ENCODE data around the gene MC3R.

MC3R gene

GRCh38 chr20:56268536-56268935, 20.0 kb downstream of the MC3R start:
- no peaks in the 10 kb centered on the region for H3K36me3 ChIP-seq (ENCODE audit: insufficient read depth, low read length)
- no peak overlapping the region for H3K4me3 ChIP-seq
- TF ChIP-seq EZH2 (IDR thresholded peaks at IDR 0.05) (no peak), FOXP2 (optimal IDR thresholded peaks at IDR 0.05; ENCODE audit: control extremely low read depth, extremely low read length, insufficient read depth) (no peak), POLR2AphosphoS5 (IDR thresholded peaks at IDR 0.05; ENCODE audit: borderline replicate concordance, low read depth, low read length) (no peak)
- H3K9ac ChIP-seq (ENCODE audit: insufficient read length) = no peak overlapping the region
- H3K27ac ChIP-seq = no peak overlapping the region
- no peaks in the 10 kb centered on the region for H3K9me3 ChIP-seq (ENCODE audit: low read depth, low read length)
- no peak for DNase-seq (ENCODE audit: low read depth, low spot score)

- Histone ChIP-seq H3K36me3 (ENCODE audit: insufficient read depth, low read length) (no peaks in the 10 kb centered on the region), H3K4me3 (no peak overlapping the region), H3K27ac (no peak overlapping the region), H3K9ac (ENCODE audit: insufficient read length) (no peak overlapping the region), H3K9me3 (ENCODE audit: low read depth, low read length) (no peaks in the 10 kb centered on the region)
- DNase-seq (ENCODE audit: low read depth, low spot score) = no peak
- TF ChIP-seq FOXP2 (optimal IDR thresholded peaks at IDR 0.05; ENCODE audit: control extremely low read depth, extremely low read length, insufficient read depth) = no peak
Observed at GRCh38 chr20:56271974-56272373, 23.4 kb downstream of the MC3R start.

- no peaks in the 10 kb centered on the region for H3K36me3 ChIP-seq (ENCODE audit: insufficient read depth, low read length)
- DNase-seq (ENCODE audit: low read depth, low spot score) = no peak
- H3K27ac ChIP-seq = no peak overlapping the region
- H3K9me3 ChIP-seq (ENCODE audit: low read depth, low read length) = no peaks in the 10 kb centered on the region
- no peak for TF ChIP-seq POLR2AphosphoS5 (IDR thresholded peaks at IDR 0.05; ENCODE audit: borderline replicate concordance, low read depth, low read length)
- no peak for TF ChIP-seq FOXP2 (optimal IDR thresholded peaks at IDR 0.05; ENCODE audit: control extremely low read depth, extremely low read length, insufficient read depth)
- TF ChIP-seq EZH2 (IDR thresholded peaks at IDR 0.05) = no peak
- no peak overlapping the region for H3K9ac ChIP-seq (ENCODE audit: insufficient read length)
- no peak overlapping the region for H3K4me3 ChIP-seq
Observed at GRCh38 chr20:56273491-56273890, 25.0 kb downstream of the MC3R start.

GRCh38 chr20:56274156-56274555, 25.6 kb downstream of the MC3R start:
- H3K27ac ChIP-seq = no peak overlapping the region
- no peak overlapping the region for H3K4me3 ChIP-seq
- H3K9ac ChIP-seq (ENCODE audit: insufficient read length) = no peak overlapping the region
- no peaks in the 10 kb centered on the region for H3K36me3 ChIP-seq (ENCODE audit: insufficient read depth, low read length)
- no peak for TF ChIP-seq FOXP2 (optimal IDR thresholded peaks at IDR 0.05; ENCODE audit: control extremely low read depth, extremely low read length, insufficient read depth)
- TF ChIP-seq EZH2 (IDR thresholded peaks at IDR 0.05) = no peak
- no peak for TF ChIP-seq POLR2AphosphoS5 (IDR thresholded peaks at IDR 0.05; ENCODE audit: borderline replicate concordance, low read depth, low read length)
- DNase-seq (ENCODE audit: low read depth, low spot score) = no peak
- H3K9me3 ChIP-seq (ENCODE audit: low read depth, low read length) = no peaks in the 10 kb centered on the region

GRCh38 chr20:56278196-56278595, 29.7 kb downstream of the MC3R start:
- H3K9me3 ChIP-seq (ENCODE audit: low read depth, low read length) = no peaks in the 10 kb centered on the region
- DNase-seq (ENCODE audit: low read depth, low spot score) = no peak
- TF ChIP-seq POLR2AphosphoS5 (IDR thresholded peaks at IDR 0.05; ENCODE audit: borderline replicate concordance, low read depth, low read length) (no peak), EZH2 (IDR thresholded peaks at IDR 0.05) (no peak), FOXP2 (optimal IDR thresholded peaks at IDR 0.05; ENCODE audit: control extremely low read depth, extremely low read length, insufficient read depth) (no peak)

GRCh38 chr20:56285496-56285895, 37.0 kb downstream of the MC3R start:
- Histone ChIP-seq H3K36me3 (ENCODE audit: insufficient read depth, low read length) (no peaks in the 10 kb centered on the region), H3K9me3 (ENCODE audit: low read depth, low read length) (no peaks in the 10 kb centered on the region), H3K4me3 (no peak overlapping the region), H3K9ac (ENCODE audit: insufficient read length) (no peak overlapping the region), H3K27ac (no peak overlapping the region)
- no peak for DNase-seq (ENCODE audit: low read depth, low spot score)
- TF ChIP-seq POLR2AphosphoS5 (IDR thresholded peaks at IDR 0.05; ENCODE audit: borderline replicate concordance, low read depth, low read length) (no peak), EZH2 (IDR thresholded peaks at IDR 0.05) (no peak)

More at GRCh38 chr20:56278196-56278595, 29.7 kb downstream of the MC3R start:
- Histone ChIP-seq H3K36me3 (ENCODE audit: insufficient read depth, low read length) (no peaks in the 10 kb centered on the region), H3K4me3 (no peak overlapping the region), H3K27ac (no peak overlapping the region), H3K9ac (ENCODE audit: insufficient read length) (no peak overlapping the region)

GRCh38 chr20:56289652-56290051, 41.1 kb downstream of the MC3R start:
- Histone ChIP-seq H3K9me3 (ENCODE audit: low read depth, low read length) (no peaks in the 10 kb centered on the region), H3K9ac (ENCODE audit: insufficient read length) (no peak overlapping the region), H3K36me3 (ENCODE audit: insufficient read depth, low read length) (no peaks in the 10 kb centered on the region), H3K27ac (no peak overlapping the region), H3K4me3 (no peak overlapping the region)
- DNase-seq (ENCODE audit: low read depth, low spot score) = no peak
- TF ChIP-seq POLR2AphosphoS5 (IDR thresholded peaks at IDR 0.05; ENCODE audit: borderline replicate concordance, low read depth, low read length) (no peak), FOXP2 (optimal IDR thresholded peaks at IDR 0.05; ENCODE audit: control extremely low read depth, extremely low read length, insufficient read depth) (no peak), EZH2 (IDR thresholded peaks at IDR 0.05) (no peak)

GRCh38 chr20:56299362-56299761, 50.8 kb downstream of the MC3R start:
- DNase-seq (ENCODE audit: low read depth, low spot score) = no peak
- no peak overlapping the region for H3K9ac ChIP-seq (ENCODE audit: insufficient read length)
- H3K27ac ChIP-seq = no peak overlapping the region
- TF ChIP-seq POLR2AphosphoS5 (IDR thresholded peaks at IDR 0.05; ENCODE audit: borderline replicate concordance, low read depth, low read length) = no peak
- H3K36me3 ChIP-seq (ENCODE audit: insufficient read depth, low read length) = no peaks in the 10 kb centered on the region
- H3K9me3 ChIP-seq (ENCODE audit: low read depth, low read length) = no peaks in the 10 kb centered on the region
- H3K4me3 ChIP-seq = no peak overlapping the region

Data from SK-N-MC (cell line).